NCI-H2029 treated with DMSO at 0.1 percent for 48 hours (cell line): ENCODE results near the gene P4HA1.
"Not testable (repeated sequence)": the region's sequence is repeated elsewhere in the genome, so short reads cannot be mapped to it uniquely, and the experiment has no call there.

ENCODE experiments used
- DNase-seq: peaks from one replicate; lab custom pipeline; 2025; lab: John Stamatoyannopoulos, UW

P4HA1 gene

DNA sequence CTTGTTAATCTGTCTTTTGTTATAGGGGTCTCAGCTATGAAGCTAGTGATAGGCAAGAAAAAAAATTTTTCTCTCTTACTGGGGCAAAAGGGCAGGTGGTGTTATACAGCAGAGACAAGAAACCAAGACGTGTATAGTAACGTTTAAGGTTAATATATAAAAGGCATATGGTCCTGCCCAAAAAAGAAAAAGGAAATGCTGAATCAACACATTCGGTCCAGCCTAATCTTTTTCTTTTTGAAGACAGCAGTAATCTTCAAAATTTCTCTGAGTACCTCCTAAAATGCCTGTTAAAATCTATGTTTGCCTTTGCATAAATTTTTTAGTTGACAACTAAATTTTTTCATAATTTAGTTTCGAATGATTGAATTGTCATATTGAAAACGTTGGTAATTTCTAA, 54.5 kb downstream of the P4HA1 start:
- no peak for DNase-seq

DNA sequence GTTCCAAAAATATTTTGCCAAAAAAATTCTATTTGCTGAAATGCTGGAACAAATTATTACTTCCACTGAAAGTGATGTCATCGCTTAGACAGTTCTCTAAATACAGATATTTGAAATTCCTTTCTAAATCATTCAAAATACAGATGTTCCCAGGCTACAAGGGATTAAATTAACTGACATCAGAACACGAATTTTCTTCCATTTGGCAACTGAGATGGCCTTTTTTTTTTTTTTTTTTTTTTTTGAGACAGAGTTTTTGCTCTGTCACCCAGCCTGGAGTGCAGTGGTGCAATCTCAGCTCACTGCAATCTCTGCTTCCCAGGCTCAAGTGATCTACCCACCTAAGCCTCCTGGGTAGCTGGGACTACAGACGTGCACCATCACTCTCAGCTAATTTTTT, 57.0 kb downstream of the P4HA1 start:
- no peak for DNase-seq

DNA sequence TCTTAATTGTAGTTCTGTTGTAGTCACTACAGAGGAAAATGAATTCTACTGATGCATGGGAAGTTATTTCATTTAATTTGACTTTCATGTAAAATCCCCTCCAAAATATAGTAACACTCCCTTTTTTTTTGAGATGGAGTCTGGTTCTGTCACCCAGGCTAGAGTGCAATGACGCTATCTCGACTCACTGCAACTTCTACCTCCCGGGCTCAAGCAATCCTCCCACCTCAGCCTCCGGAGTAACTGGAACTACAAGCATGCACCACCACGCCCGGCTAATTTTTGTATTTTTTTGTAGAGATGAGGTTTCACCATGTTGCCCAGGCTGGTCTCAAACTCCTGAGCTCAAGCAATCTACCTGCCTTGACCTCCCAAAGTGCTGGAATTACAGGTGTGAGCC, 60.4 kb downstream of the P4HA1 start:
- not testable (repeated sequence) for DNase-seq

DNA sequence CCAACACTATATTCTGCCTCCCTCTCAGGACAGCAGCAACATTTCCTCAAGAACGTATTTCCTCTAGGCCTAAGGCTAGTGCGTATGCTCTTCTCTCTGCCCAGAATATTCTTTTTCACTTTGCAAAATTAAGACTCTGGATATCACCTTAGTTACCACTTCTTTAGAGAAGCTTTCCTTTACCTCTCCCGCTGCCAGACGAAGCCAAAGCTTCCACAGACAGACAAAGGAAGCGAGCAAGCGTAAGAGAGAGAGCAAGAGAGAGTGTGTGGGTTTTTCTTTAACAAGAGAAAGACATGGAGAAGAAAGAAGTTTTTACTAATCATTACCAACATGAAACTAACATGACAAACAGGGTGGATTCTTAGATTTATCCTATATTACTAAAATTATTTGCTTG, 64.1 kb downstream of the P4HA1 start:
- no peak for DNase-seq

DNA sequence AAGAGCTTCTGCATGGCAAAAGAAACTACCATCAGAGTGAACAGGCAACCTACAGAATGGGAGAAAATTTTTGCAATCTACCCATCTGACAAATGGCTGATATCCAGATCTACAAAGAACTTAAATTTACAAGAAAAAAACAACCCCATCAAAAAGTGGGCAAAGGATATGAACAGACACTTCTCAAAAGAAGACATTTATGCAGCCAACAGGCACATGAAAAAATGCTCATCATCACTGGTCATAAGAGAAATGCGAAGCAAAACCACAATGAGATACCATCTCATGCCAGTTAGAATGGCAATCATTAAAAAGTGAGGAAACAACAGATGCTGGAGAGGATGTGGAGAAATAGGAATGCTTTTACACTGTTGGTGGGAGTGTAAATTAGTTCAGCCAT, 70.0 kb downstream of the P4HA1 start:
- not testable (repeated sequence) for DNase-seq

DNA sequence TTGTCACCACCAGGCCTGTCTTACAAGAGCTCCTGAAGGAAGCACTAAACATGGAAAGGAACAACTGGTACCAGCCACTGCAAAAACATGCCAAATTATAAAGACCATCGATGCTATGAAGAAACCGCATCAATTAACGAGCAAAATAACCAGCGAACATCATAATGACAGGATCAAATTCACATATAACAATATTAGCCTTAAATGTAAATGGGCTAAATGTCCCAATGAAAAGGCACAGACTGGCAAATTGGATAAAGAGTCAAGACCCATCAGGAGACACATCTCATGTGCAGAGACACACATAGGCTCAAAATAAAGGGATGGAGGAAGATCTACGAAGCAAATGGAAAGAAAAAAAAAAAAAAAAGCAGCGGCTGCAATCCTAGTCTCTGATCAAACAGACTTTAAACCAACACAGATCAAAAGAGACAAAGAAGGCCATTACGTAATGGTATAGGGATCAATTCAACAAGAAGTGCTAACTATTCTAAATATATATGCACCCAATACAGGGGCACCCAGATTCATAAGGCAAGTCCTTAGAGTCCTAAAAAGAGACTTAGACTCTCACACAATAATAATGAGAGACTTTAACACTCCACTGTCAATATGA, 73.1 kb downstream of the P4HA1 start:
- not testable (repeated sequence) for DNase-seq

DNA sequence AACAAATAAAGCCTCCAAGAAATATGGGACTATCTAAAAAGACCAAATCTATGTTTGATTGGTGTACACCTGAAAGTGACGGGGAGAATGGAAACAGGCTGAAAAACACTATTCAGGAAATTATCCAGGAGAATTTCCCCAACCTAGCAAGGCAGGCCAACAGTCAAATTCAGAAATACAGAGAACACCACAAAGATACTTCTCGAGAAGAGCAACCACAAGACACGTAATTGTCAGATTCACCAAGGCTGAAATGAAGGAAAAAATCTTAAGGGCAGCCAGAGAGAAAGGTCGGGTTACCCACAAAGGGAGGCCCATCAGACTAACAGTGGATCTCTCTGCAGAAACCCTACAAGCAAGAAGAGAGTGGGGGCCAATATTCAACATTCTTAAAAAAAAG, 73.7 kb downstream of the P4HA1 start:
- not testable (repeated sequence) for DNase-seq

DNA sequence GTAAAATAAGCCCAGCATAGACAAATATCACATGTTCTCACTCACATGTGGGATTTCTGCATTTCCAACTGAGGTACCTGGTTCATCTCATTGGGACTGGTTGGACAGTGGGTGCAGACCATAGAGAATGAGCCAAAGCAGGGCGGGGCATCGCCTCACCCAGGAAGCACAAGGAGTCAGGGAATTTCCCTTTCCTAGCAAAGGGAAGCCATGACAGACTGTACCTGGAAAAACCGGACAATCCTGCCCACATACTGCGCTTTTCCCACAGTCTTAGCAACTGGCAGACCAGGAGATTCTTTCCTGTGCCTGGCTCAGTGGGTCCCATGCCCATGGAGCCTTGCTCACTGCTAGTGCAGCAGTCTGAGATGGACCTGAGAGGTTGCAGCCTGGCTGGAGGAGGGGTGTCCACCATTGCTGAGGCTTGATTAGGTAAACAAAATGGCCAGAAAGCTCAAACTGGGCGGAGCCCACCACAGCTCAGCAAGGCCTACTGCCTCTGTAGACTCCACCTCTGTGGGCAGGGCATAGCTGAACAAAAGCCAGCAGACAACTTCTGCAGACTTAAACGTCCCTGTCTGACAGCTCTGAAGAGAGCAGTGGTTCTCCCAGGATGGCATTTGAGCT, 75.0 kb downstream of the P4HA1 start:
- not testable (repeated sequence) for DNase-seq

DNA sequence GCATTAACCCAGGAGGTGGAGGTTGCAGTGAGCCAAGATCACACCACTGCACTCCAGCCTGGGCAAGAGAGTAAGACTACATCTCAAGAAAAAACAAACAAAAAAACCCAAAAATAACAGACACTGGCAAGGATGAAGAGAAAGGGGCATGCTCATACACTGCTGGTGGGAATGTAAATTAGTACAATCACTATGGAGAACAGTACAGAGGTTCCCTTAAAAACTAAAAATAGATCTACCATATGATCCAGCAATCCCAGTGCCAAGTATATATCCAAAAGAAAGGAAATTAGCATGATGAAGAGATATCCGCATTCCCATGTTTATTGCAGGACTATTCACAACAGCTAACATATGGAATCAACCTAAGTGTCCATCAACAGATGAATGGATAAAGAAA, 75.6 kb downstream of the P4HA1 start:
- DNase-seq, result no peak

DNA sequence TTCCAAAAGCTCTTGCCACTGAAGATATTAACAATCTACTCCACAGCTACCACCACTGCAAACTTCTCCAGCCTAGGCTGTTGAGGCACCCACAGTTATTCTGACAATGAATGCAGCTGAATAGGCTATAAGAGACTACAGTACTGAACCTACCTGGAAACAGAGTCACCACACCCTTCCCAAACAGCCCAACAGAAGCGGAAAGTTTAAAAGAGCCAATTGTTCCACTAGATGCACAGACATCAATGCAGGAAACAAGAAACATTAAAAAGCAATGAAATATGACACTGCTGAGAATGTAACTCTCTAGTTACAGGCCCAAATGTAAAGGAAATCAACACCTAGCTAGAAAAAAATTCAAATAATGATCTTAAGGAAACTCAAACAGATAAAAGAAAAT, 77.6 kb downstream of the P4HA1 start:
- DNase-seq, result no peak

DNA sequence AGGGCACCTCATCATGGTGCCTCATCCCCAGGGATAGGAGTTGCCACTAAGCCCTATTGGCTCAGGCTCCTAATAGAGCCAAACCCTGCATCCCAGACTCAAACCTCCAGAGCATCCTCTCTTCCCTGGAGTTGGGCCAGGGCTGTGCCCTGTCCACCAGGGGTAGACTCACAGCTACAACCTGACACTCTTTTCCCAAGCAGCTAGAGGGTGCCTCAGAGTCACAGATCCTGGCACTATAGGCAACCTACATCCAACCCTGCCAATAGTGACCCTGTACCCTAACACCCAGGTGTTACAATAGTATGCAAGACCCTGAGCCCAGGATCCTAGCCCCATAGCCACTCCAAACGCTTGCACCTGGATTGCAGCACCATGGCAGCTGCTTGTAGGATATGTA, 78.0 kb downstream of the P4HA1 start:
- DNase-seq, result no peak

DNA sequence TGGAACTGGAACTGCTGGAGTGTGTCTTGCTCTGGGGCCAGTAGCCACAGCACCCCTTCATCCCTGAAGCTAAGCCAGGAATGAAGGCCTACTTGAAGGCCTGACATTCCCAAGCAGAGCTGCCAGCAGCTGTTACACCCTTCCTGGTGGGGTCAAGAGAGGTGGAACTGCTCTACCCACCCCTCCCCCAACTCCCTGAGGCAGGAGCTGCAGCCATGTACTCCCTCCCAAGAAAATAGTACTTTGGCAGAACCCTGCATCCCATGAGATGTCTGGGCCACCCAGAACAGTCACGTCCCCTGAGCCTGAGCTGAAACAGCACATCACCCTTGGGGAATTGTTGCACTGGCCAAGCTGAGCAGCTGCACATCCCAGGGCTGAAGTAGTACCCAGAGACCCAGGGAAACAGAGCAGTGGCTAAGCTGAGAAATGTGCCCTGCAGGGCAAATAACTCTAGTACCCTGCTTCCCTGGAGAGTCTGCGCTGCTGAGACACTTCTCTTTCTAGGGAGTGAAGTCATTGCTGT, 78.6 kb downstream of the P4HA1 start:
- no peak for DNase-seq

DNA sequence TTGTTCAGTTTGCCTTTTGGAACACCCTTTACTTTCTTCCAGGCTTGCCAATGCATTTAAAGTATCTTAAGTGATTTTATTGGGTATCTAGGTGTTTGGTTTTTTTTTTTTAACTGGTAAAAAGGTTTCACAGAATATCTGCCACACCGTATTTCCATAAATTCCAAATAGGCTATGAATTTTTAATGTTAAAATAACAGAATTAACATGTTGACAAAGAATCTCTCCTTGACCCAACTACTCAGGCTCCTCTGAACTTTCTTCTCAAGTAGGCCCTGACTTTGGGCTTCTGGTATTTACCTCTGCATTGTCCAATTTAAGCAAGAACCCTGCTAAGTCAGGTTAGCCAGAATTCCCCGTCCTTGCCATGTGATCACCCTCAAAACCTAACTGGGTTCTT, 80.9 kb downstream of the P4HA1 start:
- DNase-seq, result no peak

DNA sequence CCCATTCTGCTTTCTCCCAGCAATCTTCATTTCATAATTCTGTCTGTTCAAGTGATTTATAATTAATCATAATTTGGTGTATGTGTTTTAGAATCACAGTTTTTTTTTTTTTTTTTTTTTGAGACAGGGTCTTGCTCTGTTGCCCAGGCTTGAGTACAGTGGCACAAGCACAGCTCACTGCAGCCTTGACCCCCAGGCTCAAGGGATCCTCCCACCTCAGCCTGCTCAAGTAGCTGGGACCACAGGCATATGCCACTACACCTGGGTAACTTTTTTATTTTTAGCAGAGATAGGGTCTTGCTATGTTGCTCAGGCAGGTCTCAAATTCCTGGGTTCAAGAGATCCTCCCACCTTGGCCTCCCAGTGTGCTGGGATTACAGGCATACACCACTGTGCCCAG, 92.8 kb downstream of the P4HA1 start:
- DNase-seq, result no peak

DNA sequence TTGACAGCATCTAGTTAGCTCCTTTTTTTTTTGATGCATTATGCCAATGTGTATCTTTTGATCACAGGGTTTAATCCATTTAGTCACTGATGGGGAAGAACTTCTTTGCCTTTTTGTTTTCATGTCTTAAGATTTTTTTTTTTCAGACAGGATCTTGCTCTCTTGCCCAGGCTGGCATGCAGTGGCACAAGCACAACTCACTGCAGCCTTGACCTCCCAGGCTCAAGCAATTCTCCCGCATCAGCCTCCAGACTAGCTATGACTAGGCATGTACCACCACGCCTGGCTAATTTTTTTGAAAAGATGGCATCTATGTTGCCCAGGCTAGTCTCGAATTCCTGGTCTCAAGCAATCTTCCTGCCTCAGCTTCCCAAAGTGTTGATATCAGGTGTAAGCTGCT, 95.7 kb downstream of the P4HA1 start:
- DNase-seq, result no peak

DNA sequence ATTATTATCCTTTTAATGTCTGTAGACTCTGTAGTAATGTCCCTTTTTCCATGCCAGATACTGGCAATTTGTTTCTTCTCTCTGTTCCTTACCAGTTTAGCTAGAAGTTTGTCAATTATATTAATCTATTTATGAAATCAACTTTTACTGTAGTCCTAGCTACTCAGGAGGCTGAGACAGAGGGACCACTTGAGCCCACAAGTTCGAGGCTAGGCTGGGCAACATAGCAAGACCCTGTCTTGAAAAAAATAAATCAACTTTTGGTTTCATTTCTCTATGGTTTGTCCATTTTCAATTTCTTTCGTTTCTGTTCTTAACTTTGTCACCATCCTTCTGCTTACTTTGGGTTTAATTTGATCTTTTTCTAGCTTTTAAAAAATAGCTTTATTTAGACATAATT, 99.6 kb downstream of the P4HA1 start:
- DNase-seq, result no peak

DNA sequence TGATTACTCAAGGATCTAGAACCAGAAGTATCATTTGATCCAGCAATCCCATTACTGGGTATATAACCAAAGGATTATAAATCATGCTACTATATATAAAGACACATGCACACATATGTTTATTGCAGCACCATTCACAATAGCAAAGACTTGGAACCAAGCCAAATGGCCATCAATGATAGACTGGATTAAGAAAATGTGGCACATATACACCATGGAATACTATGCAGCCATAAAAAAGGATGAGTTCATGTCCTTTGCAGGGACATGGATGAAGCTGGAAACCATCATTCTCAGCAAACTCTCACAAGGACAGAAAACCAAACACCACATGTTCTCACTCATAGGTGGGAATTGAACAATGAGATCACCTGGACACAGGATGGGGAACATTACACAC, 101.2 kb downstream of the P4HA1 start:
- DNase-seq, result not testable (repeated sequence)

DNA sequence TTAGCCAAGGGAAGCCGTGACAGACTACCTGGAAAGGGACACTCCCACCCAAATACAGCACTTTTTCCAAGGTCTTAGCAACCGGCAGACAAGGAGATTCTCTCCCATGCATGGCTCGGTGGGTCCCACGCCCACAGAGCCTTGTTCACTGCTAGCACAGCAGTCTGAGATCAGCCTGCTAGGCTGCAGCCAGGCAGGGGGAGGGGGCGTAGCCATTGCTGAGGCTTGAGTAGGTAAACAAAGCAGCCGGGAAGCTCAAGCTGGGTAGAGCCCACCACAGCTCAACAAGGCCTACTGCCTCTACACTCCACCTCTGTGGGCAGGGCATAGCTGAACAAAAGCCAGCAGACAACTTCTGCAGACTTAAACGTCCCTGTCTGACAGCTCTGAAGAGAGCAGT, 106.9 kb downstream of the P4HA1 start:
- not testable (repeated sequence) for DNase-seq

DNA sequence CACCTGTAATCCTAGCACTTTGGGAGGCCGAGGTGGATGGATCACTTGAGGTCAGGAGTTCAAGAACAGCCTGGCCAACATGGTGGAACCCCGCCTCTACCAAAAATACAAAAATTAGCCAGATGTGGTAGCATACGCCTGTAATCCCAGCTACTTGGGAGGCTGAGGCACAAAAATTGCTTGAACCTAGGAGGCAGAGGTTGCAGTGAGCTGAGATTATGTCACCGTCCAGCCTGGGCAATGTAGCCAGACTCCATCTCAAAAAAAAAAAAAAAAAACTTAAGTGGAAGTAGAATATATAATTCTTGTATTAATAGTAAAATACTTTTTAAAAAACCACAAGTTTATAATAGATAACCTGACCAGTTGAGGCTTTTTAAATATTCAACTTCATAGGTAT, 112.0 kb downstream of the P4HA1 start:
- DNase-seq, result not testable (repeated sequence)

DNA sequence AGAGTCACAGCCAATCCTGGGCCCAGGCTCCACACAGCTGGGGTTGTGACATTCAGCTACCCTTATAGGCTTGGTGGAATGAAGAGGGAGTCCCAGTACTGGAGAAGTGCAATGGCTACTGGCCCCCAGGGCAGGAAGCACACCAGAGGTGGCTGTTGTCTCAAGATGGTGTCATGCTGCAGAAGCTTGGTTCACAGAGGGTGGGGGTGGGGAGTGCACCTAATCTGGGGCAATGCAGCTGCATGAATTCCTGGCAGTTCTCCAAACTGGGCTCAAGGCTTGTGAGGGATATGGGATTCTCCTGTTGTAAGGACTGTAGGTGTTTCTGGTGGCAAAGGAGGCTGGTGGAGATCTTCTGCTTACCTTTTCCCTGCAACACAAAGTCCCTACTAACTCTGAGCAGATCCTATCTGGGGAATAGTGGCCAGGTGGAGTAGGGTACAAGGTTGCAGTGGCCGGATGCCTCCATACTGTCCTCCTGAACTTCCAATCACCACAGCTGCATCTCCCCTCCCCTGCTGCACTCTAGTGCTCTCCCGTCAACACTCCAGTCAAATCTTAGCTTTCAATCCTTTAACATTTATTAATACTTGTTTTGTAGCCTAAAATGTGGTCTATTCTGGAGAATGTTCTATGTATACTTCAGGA, 114.7 kb downstream of the P4HA1 start:
- no peak for DNase-seq

DNA sequence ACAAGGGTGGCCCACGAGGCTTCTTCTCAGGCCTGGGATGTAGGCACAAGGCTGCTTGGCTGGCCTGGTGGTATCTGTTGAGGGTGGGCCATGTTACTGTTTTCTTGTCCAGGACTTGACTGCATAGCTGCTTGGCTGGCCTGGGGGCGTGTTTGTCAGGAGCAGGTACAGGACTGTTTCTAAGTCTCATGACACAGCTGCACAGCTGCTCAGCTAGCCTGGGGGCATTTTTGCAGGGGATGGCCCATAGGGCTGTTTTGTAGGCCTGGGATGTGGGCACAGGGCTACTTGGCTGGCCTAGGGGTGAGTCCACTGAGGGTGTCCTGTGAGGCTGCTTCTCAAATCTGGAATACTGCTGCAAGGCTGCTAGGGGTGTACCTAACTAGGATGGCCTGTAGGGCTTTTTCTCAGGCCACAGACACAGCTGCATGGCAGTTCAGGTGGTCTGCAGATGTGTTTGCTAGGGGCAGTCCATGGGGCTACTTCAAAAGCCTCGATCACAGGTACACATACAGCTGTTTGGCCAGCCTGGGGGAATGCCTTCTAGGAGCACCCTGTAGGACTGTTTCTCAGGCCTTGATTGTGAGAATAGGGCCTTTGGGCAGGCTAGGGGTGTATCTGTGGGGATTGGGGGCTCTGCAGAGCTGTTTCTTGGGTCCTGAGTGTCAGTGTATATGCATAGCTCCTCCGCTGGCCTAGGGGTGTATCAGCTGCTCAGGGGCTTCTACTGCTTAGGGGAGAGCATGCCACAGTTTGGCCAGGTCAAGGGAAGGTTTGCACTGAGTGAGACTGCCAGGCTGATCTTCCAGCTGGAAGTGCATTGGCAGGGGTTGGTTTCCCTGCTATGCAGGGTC, 115.4 kb downstream of the P4HA1 start:
- DNase-seq, result no peak

DNA sequence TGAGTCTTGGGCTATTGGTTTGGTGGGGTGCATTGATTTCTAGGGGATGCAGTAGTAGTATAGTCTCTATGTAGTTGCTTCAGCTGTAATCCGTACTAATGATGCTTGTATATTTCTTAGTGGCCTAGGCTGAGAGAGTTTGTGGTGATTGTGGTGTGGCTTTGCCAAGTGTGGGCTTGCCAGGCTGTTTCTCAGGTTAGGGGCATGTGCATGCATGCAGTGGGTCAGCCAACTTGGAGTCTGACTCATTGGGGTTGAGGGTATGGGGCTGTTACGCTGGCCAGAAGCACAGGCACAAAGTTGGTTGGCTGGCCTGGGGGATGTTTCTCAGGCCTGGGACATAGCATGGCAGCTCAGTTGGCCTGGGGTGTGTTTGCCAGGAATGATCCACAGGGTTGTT, 116.3 kb downstream of the P4HA1 start:
- DNase-seq, result no peak

DNA sequence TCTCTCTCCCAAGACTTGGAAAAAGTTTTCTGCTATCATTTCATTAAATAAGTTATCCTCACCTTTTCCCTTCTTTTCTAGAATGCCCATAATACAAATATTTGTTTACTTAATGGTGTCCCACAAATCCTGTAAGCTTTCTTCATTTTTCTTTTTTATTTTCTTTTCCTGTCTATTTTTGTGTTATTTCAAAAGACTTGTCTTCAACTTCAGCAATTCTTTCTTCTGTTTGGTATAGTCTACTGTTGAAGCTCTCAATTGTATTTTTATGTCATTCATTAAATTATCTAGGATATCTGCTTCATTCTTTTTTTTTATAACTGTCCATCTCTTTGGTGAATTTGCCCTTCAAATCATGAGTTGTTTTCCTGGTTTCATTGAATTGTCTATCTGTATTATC, 117.0 kb downstream of the P4HA1 start:
- DNase-seq, result no peak
